Measurements from ENCODE around the gene DNAJC2. TPM values are rescaled to one million over a fixed set of nuclear protein-coding genes. Genes with fewer than 3 reads are reported as not detected.

The DNAJC2 gene
- total RNA-seq: 27.9 TPM
- long read RNA-seq, partial matches to known transcripts: 20 of 34 reads
- long read RNA-seq, other reads (novel, unspliced or antisense): 12 of 34 reads

- DNase-seq (ENCODE audit: low spot score): no peak
Measured at GRCh38 chr7:103344453-103345149, at the start of gene DNAJC2. DNAJC2 (minus strand) TSS chr7:103344767; CDS start chr7:103344622, 145 bp downstream.

GRCh38 chr7:103391976-103392375 lies 47.4 kb upstream of the DNAJC2 start:
- DNase-seq (ENCODE audit: low spot score): no peak

GRCh38 chr7:103391150-103391549 lies 46.6 kb upstream of the DNAJC2 start:
- no peak for DNase-seq (ENCODE audit: low spot score)

GRCh38 chr7:103389263-103389662 lies 44.7 kb upstream of the DNAJC2 start:
- DNase-seq (ENCODE audit: low spot score): no peak

GRCh38 chr7:103388469-103389140 lies 44.0 kb upstream of the DNAJC2 start:
- no peak for DNase-seq (ENCODE audit: low spot score)

GRCh38 chr7:103387242-103387641 lies 42.7 kb upstream of the DNAJC2 start:
- no peak for DNase-seq (ENCODE audit: low spot score)

GRCh38 chr7:103382032-103382402 lies 37.5 kb upstream of the DNAJC2 start:
- no peak for DNase-seq (ENCODE audit: low spot score)

GRCh38 chr7:103381280-103382031 lies 36.9 kb upstream of the DNAJC2 start:
- no peak for DNase-seq (ENCODE audit: low spot score)

GRCh38 chr7:103380395-103381191 lies 36.0 kb upstream of the DNAJC2 start:
- no peak for DNase-seq (ENCODE audit: low spot score)

- no peak for DNase-seq (ENCODE audit: low spot score)
Measured at GRCh38 chr7:103379270-103379975, 34.9 kb upstream of the DNAJC2 start.

- no peak for DNase-seq (ENCODE audit: low spot score)
Measured at GRCh38 chr7:103373866-103374643, 29.5 kb upstream of the DNAJC2 start.

GRCh38 chr7:103369432-103369831 lies 24.9 kb upstream of the DNAJC2 start:
- no peak for DNase-seq (ENCODE audit: low spot score)

GRCh38 chr7:103349805-103350204 lies 5.2 kb upstream of the DNAJC2 start:
- no peak for DNase-seq (ENCODE audit: low spot score)

GRCh38 chr7:103348959-103349358 lies 4.4 kb upstream of the DNAJC2 start:
- no peak for DNase-seq (ENCODE audit: low spot score)

- DNase-seq (ENCODE audit: low spot score): no peak
Measured at GRCh38 chr7:103348452-103348851, 3.9 kb upstream of the DNAJC2 start.

- no peak for DNase-seq (ENCODE audit: low spot score)
Measured at GRCh38 chr7:103347507-103348267, 3.1 kb upstream of the DNAJC2 start, which contains the start of gene PSMC2. PSMC2 (plus strand) TSS chr7:103347643; CDS start chr7:103347712, 69 bp downstream.

- no peak for DNase-seq (ENCODE audit: low spot score)
Measured at GRCh38 chr7:103346396-103346795, 1.8 kb upstream of the DNAJC2 start.

GRCh38 chr7:103343758-103344452 lies 662 bp downstream of the DNAJC2 start:
- DNase-seq (ENCODE audit: low spot score): no peak
